ENCODE data around the gene GNA14. TPM values are rescaled to one million over a fixed set of nuclear protein-coding genes. Genes with fewer than 3 reads are reported as not detected.
A peak's percentile ranks its signal among the peaks of the same experiment; 100 is the strongest.

The GNA14 gene
- total RNA-seq, 4 donors from 2014 or later = 13.9 to 26.3 (median 19.9) TPM

GRCh38 chr9:77614645-77615044, 33.5 kb downstream of the GNA14 start:
- Histone ChIP-seq H3K27me3 (no peaks in the 10 kb centered on the region), H3K4me3 (replicated peaks in 1 of 3) (no peak overlapping the region), H3K4me1 (peaks cover 5 to 20% of the 10 kb centered on the region in 2 donors), H3K9me3 (no peaks in the 10 kb centered on the region), H3K27ac (no peak overlapping the region), H3K36me3 (no peaks in the 10 kb centered on the region)
- 74 to 93% methylated on average over 3 of the region's 3 CpGs for WGBS, 2 donors
- intact Hi-C loops (cut with DNase I) = no loop called here
- DNase-seq = no peak
- no peak for TF ChIP-seq POLR2A (IDR thresholded peaks at IDR 0.05)
- TF ChIP-seq, protein P1, sequence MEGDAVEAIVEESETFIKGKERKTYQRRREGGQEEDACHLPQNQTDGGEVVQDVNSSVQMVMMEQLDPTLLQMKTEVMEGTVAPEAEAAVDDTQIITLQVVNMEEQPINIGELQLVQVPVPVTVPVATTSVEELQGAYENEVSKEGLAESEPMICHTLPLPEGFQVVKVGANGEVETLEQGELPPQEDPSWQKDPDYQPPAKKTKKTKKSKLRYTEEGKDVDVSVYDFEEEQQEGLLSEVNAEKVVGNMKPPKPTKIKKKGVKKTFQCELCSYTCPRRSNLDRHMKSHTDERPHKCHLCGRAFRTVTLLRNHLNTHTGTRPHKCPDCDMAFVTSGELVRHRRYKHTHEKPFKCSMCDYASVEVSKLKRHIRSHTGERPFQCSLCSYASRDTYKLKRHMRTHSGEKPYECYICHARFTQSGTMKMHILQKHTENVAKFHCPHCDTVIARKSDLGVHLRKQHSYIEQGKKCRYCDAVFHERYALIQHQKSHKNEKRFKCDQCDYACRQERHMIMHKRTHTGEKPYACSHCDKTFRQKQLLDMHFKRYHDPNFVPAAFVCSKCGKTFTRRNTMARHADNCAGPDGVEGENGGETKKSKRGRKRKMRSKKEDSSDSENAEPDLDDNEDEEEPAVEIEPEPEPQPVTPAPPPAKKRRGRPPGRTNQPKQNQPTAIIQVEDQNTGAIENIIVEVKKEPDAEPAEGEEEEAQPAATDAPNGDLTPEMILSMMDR (IDR thresholded peaks at IDR 0.05) = no peak

DNA sequence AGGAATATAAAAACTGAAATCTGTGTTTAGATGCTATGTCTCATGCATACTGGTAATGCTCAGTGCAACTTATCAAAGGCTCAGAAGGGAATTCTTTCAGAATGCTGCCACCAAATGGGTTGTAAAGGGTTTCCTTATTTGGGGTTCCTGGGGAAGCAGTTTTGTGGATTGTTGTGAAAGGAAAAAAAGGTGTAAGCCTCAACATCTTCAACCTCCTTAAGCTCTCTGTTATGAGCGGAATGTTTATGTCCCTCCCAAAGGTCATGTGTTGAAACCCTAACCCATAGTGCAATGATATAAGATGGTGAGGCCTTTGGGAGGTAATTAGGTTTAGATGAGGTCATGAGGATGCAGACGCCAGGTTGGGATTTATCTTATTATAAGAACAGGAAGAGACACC, 41.6 kb downstream of the GNA14 start:
- peak overlapping the region; percentile 20 to 80 (median 68) for H3K27ac ChIP-seq
- H3K27me3 ChIP-seq = no peaks in the 10 kb centered on the region
- H3K36me3 ChIP-seq = no peaks in the 10 kb centered on the region
- H3K4me1 ChIP-seq = peaks cover 0 to 23% of the 10 kb centered on the region in 2 donors
- DNase-seq = no peak
- intact Hi-C loops (cut with DNase I) = no loop called here
- TF ChIP-seq, protein P1 (IDR thresholded peaks at IDR 0.05) = no peak
- TF ChIP-seq POLR2A (IDR thresholded peaks at IDR 0.05) = no peak
- H3K9me3 ChIP-seq = no peaks in the 10 kb centered on the region
- no peak overlapping the region for H3K4me3 ChIP-seq (replicated peaks in 1 of 3)
- 48 to 89% methylated on average over 2 of the region's 2 CpGs for WGBS, 2 donors

GRCh38 chr9:77605449-77606220, 42.5 kb downstream of the GNA14 start:
- no peaks in the 10 kb centered on the region for H3K36me3 ChIP-seq
- intact Hi-C loops (cut with DNase I) = no loop called here
- no peaks in the 10 kb centered on the region for H3K9me3 ChIP-seq
- 66 to 67% methylated on average over 4 of the region's 4 CpGs for WGBS, 2 donors
- H3K27me3 ChIP-seq = no peaks in the 10 kb centered on the region
- no peak overlapping the region for H3K4me3 ChIP-seq (replicated peaks in 1 of 3)
- DNase-seq = no peak
- peaks cover 0 to 23% of the 10 kb centered on the region in 2 donors for H3K4me1 ChIP-seq
- TF ChIP-seq, protein P1 (IDR thresholded peaks at IDR 0.05) = no peak
- TF ChIP-seq POLR2A (IDR thresholded peaks at IDR 0.05) = no peak
- H3K27ac ChIP-seq = peak overlapping the region; percentile 20 to 80 (median 68)

GRCh38 chr9:77604316-77604715, 43.8 kb downstream of the GNA14 start:
- Histone ChIP-seq H3K36me3 (no peaks in the 10 kb centered on the region), H3K9me3 (no peaks in the 10 kb centered on the region), H3K4me1 (peaks cover 0 to 23% of the 10 kb centered on the region in 2 donors), H3K27me3 (no peaks in the 10 kb centered on the region), H3K4me3 (replicated peaks in 1 of 3) (no peak overlapping the region), H3K27ac (peak overlapping the region in 1 of 3 donors; percentile 80)
- intact Hi-C loops (cut with DNase I) = no loop called here
- TF ChIP-seq POLR2A (IDR thresholded peaks at IDR 0.05) = no peak
- TF ChIP-seq, protein P1 (IDR thresholded peaks at IDR 0.05) = no peak
- 81 to 100% methylated on average over 1 of the region's 1 CpG for WGBS, 2 donors
- DNase-seq = no peak

DNA sequence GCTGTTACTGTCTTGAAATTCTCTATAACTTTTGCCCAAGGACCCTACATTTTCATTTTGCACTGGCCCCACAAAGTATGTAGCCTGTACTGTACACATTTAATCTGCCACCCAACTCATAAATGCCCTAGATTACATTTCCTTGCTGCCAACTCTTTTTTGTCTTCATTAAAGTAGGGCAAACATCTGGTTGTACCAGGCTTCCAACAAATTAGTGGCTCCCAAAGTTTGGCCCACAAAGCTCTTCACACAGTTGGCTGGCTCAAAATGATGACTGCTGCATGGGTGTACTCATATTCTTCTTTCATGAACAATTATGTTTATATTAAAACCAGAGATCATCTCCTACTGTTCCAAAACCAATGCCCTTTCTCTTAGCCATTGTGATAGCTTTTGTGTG, 45.3 kb downstream of the GNA14 start:
- Histone ChIP-seq H3K4me1 (peaks cover 10 to 32% of the 10 kb centered on the region in 2 donors), H3K9me3 (no peaks in the 10 kb centered on the region), H3K4me3 (replicated peaks in 1 of 3) (no peak overlapping the region), H3K27me3 (no peaks in the 10 kb centered on the region), H3K36me3 (no peaks in the 10 kb centered on the region), H3K27ac (no peak overlapping the region)
- TF ChIP-seq, protein P1 (IDR thresholded peaks at IDR 0.05) = no peak
- TF ChIP-seq POLR2A (IDR thresholded peaks at IDR 0.05) = no peak
- no peak for DNase-seq
- intact Hi-C loops (cut with DNase I) = no loop called here

Data from thyroid gland (tissue), 4 donors.